AG09309 (cell line): Measurements from ENCODE around the gene NDFIP2.
A peak's percentile ranks its signal among the peaks of the same experiment; 100 is the strongest.

ENCODE experiments used
- DNase-seq: peaks from one replicate; pipeline ENCODE4 v3.0.0-alpha.2; 2010; ENCODE audit warnings: low read depth
- H3K4me3 ChIP-seq: 2 replicates; pipeline ENCODE4 v1.5.1; 2011; ENCODE audit warnings: mild to moderate bottlenecking, low read depth, low read length, moderate library complexity; ENCODE audit not compliant: control insufficient read depth
- TF ChIP-seq, protein P1 (sequence below): IDR thresholded peaks from 2 replicates; pipeline ENCODE4 v1.5.1; 2011; ENCODE audit warnings: mild to moderate bottlenecking, low read depth, low read length, inconsistent platforms; ENCODE audit not compliant: insufficient read depth, control insufficient read depth; ENCODE audit errors: missing control alignments

NDFIP2 gene

DNA sequence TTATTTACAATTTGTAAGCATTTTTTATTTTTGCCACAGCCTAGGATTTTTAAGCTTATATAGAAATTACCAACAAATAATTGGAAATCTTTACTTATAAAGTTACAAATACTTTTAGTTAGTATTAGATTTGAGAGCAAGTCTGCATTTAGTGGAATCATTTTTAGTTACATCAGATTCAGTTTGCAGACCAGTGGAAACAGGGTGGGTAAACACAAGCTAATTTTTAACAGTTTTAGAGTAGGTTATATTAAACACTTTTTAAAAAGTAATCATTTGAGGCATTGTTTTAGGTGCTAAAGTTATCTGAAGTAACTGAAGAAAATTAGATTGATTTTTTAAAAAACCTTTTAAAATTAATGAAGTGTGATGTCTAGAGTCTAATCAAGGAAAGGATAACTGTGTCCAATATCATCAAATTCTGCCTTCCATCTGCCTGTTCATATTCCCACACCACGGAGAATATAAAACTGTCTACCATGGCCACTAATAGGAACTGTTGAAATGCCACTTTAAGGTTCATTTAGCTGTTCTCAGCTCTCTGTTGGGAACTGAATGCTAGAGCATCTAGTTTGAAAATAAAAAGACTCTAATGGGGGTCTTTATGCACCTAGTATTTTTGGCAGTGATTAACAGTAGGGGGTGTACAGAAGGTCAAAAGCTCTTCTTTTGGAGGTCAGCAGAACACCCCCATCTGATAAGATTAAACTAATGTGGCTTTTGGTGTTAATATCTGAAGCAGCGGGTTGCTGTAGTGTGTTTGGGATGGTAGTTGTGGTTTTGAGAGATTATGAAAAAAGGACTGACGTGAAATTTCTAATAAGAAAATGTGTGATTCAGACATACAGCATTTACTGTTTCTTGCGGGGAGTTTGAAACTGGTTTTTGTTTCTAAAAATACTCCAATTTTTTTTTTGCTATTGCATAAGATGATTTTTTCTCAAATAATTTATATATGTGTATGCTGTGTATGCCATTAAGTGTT is 66.5 kb downstream of the NDFIP2 start:
- TF ChIP-seq, protein P1, sequence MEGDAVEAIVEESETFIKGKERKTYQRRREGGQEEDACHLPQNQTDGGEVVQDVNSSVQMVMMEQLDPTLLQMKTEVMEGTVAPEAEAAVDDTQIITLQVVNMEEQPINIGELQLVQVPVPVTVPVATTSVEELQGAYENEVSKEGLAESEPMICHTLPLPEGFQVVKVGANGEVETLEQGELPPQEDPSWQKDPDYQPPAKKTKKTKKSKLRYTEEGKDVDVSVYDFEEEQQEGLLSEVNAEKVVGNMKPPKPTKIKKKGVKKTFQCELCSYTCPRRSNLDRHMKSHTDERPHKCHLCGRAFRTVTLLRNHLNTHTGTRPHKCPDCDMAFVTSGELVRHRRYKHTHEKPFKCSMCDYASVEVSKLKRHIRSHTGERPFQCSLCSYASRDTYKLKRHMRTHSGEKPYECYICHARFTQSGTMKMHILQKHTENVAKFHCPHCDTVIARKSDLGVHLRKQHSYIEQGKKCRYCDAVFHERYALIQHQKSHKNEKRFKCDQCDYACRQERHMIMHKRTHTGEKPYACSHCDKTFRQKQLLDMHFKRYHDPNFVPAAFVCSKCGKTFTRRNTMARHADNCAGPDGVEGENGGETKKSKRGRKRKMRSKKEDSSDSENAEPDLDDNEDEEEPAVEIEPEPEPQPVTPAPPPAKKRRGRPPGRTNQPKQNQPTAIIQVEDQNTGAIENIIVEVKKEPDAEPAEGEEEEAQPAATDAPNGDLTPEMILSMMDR: no peak
- no peak overlapping the region for H3K4me3 ChIP-seq
- no peak for DNase-seq

DNA sequence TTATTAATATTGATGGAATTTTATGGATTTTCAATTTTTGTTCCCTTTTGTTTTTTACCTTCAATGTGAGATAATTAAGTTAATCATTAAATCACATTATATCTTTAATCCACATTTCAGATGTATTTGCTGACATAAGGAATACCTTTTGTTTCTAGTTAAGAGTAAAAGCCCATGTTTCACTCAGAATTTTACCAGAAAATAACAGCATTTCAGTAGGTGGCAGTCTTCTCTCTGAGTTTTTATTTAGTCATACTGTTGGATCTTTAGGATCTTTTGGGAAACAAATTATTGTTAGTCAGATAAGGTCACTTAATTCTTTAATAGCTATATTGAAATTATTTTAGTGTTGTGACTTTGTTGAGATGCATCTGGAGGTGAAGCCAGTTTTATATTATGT is 67.9 kb downstream of the NDFIP2 start:
- no peak for DNase-seq
- no peak overlapping the region for H3K4me3 ChIP-seq
- TF ChIP-seq, protein P1: peak; percentile 32

GRCh38 chr13:79549355-79550106 is 68.6 kb downstream of the NDFIP2 start:
- DNase-seq: no peak
- no peak overlapping the region for H3K4me3 ChIP-seq
- TF ChIP-seq, protein P1: no peak

- TF ChIP-seq, protein P1: no peak
- DNase-seq: no peak
- H3K4me3 ChIP-seq: no peak overlapping the region
These were observed 76.7 kb downstream of the NDFIP2 start for GRCh38 chr13:79557666-79558065.

DNA sequence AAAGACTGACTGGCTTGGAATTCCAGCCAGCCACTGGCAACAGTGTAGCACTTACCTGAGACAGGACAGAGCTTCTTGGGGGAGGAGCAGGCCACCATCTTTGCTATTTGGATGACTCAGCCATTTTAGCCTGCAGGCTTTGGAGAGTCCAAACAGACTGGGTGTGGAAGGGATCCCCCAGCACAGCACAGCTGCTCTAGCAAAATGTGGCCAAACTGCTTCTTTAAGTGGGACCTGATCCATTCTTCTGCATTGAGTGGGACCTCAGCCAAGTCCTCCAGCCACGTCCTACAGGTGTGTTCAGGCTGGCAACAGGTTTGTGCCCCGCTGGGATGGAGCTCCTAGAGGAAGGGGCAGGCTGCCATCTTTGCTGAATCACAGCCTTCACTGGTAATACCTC is 80.0 kb downstream of the NDFIP2 start:
- TF ChIP-seq, protein P1: no peak
- DNase-seq: no peak
- H3K4me3 ChIP-seq: no peak overlapping the region

DNA sequence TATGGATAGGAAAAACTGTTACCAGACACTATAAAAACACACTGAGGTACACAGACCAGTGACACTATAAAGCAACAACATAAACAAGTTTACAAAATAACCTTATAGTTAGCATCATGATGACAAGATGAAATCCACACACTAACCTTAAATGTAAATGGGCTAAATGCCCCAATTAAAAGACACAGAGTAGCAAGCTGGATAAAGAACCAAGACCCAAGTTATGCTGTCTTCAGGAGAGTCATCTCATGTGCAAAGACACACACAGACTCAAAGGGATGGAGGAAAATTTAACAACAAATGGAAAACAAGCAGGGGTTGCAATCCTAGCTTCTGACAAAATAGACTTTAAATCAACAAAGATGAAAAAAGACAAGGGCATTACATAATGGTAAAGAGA is 81.6 kb downstream of the NDFIP2 start:
- no peak overlapping the region for H3K4me3 ChIP-seq
- no peak for DNase-seq
- TF ChIP-seq, protein P1: no peak
